Stimulated activated CD4-positive, alpha-beta T cell treated with anti-CD3 and anti-CD28 coated beads, TNF-alpha, amount 100 ng/mL, for 48 hours (primary cell): Measurements from ENCODE around the gene RMI2.
A peak's percentile ranks its signal among the peaks of the same experiment; 100 is the strongest.
"Not testable (repeated sequence)": the region's sequence is repeated elsewhere in the genome, so short reads cannot be mapped to it uniquely, and the experiment has no call there.

Experiments
- DNase-seq, 3 donors: peaks; one replicate each; pipeline ENCODE4 v3.0.0-alpha.2; 2020; ENCODE audit warnings: low read depth in 3 of 3

Gene RMI2

DNA sequence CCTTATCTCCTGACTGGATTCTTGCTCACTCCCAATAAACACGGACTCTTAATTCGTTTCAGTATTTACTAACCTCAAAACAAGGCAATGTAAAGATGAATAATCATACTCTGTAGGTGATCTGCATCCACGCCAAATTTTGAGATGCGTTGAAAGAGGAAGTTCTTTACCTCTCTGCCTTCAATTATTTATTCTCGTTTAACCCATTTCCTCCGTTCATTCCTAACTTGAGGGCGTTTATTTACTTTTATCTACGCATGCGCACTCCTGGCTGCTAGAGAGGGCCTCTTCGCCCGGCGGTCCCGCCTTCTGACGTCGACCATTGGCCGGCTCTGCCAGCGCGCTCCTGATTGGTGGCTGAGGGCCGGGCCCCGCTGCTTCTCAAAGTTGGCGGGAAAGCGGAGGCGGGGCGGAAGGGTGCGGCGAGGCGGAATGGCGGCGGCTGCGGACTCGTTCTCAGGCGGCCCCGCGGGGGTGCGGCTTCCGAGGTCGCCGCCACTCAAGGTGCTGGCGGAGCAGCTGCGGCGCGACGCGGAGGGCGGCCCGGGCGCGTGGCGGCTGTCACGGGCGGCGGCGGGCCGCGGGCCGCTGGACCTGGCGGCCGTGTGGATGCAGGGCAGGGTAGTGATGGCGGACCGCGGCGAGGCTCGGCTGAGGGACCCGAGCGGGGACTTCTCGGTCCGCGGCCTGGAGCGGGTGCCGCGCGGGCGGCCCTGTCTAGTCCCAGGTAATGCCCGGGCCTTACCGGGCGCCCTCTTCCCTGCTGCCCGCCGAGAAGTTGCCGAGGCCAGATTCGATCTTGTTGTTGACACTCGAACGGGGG is at the start of gene RMI2:
TSS of gene RMI2 (plus strand) at position 420 of the 823 bp plus-strand sequence. CDS start at position 433, 13 bp downstream.
- DNase-seq: peak; percentile 96 to 97 (median 97)

DNA sequence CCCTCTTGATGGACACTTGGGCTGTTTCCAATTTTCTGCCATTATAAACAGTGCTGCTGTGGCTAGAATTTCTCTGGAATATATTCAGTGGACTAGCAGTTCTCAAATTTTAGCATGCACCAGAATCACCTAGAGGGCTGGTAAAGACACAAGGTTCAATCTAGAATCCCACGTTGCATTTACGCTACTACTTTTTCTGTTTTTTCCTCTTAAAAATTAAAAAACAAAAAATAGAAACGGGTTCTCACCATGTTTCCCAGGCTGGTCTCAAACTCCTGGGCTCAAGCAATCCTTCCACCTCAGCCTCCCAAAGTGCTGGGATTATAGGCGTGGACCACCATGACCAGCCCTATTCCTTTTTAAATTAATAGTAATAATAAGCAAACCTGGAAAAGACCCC is 49.6 kb upstream of the RMI2 start:
- DNase-seq: no peak

DNA sequence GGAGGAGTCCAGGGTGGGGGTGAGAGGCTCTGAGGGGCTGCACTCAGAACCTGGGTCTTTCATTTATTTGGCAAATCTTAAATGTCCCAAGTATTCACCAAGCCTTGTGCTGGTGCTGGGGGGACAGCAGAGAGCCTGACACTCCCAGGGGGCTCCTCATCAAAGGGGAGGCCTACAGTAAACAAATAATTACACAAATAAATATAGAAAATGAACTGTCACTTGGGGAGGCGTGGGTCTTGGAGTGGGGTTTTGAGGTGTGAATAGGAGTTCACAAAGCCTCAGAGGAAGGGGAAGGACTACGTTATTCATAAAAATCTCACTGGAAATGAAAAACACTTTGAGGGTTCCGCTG is 48.9 kb upstream of the RMI2 start:
- no peak for DNase-seq

DNA sequence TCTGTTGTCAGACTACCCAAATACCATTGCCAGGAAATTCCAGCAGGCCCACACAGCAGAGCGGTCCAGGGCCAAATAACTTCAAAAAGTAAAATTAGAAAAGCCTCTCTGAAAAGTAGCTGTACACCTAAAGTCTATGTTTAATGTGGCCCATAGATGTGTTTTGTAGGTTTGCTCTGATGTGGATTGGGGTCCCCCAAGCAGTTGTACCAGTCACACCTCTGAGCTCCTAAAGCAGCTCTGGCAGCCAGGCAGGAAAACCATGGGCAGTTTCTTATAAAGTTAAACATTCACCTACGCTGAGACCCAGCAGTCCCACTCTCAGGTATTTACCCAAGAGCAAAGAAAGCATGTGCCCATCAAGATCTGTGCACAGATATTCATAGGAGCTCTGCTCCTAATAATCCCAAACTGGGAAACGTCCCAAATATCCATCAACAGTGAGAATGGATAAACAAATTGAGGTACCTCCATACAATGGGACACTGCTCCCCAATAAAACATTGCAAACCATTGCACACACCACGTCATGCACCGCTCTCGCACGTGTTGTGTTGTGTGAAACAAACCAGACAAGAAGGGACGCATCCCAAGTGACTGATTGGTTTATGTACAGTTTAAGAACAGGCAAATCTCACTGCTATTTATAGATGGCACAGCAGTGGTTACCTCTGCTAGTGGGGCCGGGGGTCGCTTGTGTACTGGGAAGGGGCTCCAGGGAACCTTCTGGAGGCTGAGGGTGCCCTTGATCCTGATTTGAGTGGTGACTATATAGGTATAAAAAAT is 48.4 kb upstream of the RMI2 start:
- DNase-seq: no peak

DNA sequence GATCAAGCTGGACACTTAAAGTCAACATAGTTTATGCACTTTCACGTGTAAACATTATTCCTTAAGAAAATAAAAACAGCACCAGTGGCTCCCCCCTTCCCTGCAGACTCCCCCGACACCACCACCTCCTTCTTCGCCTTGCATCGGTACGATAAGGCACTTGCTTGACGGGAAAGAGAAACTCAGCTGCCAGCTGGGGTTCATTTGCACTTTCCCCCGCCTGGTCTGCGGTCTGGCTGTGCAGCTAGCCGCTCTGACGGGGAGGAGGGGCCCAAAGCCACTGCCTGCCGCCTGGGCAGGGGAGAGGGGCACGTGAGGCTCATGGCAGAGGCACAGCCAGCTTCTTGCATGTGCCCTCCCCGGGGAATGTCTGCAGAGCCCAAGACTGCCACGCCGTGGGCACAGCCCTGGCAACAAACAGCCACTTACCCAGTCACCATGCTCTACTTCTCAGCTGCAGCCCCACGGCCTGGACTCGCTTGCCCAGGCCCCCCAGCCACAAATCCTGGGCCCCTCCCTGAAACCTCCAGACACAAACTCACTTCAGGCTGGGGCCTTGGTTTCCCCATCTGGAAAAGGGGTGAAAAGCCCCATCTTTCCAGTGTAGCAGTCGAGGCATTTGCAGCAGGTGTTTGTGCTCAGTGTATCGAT is 47.6 kb upstream of the RMI2 start:
- peak; percentile 30 to 55 (median 43) for DNase-seq

DNA sequence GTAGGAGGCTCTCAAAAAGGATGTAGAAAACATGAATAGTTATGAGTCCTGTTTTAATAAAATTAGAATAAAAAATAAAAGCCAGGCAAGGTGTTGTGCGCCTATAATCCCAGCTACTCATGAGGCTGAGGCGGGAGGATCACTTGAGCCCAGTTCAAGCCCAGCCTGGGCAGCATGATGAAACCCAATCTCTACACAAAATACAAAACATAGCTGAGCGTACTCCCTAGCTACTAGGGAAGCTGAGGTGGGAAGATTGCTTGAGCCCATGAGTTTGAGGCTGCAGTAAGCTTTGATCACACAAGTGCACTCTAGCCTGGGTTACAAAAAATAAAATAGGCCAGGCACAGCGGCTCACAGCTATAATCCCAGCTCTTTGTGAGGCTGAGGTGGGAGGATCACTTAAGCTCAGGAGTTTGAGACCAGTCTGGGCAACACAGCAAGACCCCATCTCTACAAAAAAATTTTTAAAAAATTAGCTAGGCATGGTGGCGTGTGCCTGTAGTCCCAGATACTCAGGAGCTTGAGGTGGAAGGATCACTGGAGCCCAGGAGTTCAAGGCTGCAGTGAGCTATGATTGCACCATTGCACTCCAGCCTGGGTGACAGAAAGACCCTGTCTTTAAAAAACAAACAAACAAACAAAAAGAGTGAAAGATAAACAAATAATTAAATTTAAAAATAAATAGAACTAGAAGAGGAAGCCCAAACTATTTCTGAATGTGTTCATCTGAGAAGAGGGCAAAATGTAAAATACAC is 46.9 kb upstream of the RMI2 start:
- no peak for DNase-seq

DNA sequence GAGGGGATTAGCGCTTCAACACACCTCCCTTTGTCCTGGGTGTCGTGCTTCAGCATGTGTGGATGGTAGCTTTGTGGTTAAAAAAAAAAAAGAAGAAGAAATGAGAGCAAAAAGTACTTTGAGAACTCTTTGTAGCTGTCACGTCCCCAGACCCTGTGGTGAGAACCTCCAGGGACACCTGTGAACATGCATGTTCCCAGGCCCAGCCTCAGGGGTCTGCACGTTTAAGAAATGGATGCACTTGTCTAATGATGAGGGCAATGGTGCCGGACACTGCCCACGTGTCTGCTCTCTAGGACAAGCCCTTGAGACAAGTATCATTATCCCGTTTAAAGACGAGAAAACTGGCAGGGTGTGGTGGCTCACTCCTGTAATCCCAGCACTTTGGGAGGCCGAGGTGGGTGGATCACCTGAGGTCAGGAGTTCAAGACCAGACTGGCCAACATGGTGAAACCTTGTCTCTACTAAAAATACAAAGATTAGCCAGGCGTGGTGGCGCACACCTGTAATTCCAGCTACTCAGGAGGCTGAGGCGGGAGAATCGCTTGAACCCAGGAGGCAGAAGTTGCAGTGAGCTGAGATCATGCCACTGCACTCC is 46.2 kb upstream of the RMI2 start:
- DNase-seq: not testable (repeated sequence)

DNA sequence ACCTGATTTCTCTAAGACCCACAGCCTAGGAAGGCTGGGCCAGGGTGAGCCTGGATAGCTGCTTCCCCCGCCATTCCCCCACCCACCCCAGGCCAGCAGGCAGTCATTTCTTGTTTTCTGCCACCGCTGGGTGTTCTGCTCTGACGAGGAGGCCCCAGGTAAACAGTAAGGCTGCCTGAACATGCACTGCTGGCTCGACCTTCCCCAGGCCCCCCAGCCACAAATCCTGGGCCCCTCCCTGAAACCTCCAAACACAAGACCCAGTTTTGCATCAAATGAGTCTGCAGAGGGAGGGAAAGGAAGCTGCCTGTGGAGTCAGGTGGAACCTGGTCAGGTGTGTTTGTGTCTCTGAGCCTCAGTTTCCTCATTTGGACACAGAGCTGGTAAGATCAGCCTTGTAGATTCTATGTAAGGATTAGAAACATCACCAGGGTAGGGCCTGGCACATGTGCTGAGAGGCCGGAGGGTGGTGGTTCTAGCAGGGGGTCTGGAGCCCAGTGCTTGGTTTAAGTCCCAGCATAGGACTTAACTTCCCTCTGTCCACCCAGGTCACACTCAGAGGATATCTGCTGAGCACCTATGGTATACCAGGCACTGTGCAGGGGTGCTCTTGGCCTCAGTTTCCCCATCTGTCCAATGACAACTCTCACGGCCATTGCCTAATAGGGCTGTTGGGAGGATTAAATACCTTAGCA is 45.2 kb upstream of the RMI2 start:
- DNase-seq: no peak

DNA sequence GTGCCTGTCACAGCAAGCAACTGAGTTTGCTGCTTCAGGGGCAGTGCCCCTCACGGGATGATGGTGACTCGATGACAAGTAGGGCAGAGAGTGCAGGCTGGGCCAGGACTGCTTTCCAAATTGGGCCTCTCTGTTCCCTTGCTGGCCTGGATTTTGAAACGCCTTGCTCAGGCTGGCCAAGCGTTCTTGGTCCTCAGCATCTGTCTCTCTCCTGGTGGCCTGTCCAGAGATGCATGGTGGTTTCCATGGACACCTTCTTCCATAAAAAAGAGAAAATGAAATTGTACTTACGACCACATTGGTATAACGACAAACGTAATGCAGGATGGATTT is 44.7 kb upstream of the RMI2 start:
- DNase-seq: no peak

DNA sequence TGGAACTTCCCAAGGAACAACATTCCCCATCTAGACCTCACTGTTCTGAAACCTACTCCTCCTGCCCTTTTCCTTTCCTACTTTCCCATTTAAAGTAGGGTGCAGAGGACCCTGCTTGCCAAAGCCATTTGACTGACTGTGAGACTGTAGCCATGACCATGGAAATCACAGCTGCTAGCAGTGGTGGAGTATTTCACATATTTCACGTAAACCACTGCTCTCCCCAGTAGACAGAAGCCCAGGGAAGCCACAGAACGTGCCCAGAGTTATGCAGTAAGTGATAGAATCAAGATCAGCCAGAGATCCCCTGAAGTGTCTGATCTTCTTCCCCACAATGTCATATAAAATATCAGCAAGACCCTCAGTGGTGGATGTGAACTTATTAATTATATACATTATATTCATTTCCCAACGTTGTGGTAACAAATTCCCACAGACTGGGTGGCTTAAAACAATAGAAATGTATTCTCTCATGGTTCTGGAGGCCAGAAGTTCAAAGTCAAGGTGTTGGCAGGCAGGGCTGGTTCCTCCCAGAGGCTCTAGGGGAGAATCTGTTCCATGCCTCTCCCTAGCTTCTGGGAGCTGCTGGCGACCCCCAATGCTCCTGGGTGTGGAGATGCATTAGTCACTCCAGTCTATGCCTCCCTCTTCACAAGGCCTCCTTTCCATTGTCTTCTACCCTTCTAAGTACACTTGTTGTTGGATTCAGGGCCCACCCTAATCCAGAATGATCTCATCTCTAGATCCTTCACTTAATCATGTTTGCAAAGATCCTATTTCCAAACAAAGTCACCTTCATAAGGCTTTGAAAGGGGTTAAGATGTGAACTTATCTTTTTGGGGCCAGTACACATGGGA is 43.4 kb upstream of the RMI2 start:
- no peak for DNase-seq

DNA sequence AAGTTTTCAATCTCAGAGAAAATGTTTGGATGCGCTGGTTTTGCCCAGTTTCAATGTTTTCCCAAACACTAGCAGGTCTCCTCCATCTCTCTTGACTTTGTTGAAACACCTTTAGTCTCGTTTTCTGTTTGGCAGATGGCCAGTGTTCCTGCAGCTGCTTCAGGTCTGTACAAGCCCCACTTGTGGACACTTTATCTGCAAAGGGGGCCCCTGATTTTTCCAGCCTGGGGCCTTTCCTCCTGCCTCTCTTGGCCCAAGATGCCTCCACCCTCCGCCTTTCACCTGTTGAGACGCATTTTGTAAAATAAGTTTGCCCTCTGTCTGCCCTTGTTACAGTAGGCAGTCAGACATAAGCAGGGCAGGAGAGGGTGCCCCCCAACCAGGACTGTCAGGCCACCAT is 42.3 kb upstream of the RMI2 start:
- DNase-seq: no peak

DNA sequence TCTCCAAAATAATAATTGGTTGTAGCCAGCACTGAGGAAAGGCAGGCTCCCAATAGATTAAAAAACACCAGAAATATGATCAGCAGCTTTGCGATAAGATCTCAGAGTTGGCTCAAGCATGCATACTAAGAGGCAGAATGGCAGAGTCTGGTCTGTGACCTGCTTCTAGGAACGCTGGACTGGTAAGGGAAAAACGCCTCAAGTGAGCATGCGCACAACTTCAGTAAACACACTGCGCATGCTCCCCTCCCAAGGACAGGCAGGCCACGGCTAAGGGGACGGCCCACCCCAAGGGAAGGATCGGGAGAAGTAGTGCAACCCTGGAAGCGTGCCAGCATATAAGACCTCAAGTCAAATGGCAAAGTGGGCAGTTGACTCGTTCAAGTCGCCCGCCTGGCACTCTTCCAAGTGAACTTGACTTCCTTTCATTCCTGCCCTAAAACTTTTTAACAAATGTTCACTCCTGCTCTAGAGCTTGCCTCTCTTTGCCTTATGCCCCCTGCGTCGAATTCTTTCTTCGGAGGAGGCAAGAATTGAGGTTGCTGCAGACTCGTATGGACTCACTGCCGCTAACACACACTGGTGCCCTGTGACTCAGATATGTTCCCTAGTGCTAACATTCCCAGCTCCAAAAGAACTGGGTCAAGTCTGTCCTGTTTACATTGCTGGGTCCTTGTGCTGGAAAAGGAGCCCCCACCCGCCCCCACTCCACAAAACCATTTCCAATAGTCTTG is 41.7 kb upstream of the RMI2 start:
- DNase-seq: no peak

DNA sequence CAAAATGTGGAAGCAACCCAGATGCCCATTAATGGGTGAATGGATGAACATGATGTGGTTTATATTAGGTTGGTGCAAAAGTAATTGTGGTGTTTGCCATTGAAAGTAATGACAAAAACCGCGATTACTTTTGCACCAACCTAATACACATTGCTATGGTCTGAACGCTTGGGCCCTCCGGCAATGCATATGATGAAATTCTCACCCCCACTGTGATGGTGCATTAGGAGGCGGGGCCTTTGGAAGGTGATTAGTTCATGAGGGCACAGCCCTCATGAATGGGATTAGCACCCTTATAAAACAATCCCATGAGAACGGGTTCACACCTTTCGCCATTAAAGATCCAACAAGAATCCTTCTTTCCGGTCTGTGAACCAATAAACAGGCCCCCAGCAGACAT is 38.9 kb upstream of the RMI2 start:
- DNase-seq: no peak

DNA sequence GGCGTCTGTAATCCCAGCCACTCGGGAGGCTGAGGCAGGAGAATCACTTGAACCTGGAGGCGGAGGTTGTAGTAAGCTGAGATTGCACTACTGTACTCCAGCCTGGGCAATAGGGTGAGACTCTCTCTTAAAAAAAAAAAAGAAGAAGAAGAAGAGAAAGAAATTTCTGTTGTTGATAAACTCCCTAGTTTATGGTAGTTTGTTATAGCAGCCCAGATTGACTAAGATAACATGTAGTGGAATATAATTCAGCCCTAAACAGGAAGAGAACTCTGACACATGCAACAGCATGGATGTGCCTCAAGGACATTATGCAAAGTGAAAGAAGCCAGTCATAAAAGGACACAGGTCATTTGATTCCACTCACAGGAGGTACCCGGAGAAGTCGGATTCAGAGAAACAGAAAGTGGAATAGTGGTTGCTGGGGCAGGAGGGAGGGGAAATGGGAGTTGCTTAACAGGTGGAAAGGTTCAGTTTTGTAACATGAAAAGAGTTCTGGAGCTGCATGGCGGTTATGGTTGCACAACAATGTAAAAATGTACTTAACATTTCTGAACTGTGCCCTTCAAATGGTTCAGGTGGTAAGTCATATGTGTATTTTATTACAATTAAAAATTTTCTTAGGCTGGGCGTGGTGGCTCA is 38.1 kb upstream of the RMI2 start:
- DNase-seq: no peak

DNA sequence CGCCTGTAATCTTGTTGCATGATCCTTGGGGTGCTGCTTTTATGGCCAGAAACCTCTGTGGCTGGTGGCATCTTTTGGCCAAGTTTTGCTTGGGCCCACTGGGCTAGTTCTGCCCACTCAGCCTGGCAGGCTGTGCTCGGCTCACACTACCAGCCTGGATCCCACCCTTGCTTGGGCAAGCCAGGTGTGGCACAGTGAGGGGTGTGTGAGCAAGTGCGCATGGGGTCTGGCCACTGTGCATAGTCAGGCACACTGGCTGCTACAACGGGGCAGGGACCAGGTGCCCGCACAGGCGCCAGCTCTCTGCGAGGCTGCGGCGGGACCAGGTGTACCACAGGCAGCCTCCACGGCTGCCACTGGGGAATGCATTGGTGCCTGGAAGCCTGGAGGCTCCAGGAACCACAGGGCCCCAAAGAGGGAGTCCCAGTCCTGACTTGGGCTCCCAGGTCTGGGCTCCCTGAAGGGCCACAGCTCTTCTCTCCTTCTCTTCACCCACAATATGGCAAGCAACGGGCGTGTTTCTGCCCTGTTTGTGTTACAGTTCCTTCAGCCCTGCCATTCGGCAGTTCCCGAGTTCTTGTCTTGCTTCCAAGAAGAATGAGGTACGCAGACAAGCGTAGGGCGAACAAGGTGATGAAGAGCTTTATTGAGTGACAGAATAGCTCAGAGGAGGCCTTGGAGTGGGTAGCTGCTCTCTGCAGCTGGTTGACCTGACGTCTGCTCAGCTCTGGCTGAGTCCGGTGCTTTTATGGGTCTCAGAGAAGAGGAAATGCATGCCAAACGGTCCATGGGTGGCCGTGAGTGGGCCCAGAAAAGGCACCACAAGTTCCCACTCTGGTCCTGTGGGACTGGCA is 37.4 kb upstream of the RMI2 start:
- no peak for DNase-seq

DNA sequence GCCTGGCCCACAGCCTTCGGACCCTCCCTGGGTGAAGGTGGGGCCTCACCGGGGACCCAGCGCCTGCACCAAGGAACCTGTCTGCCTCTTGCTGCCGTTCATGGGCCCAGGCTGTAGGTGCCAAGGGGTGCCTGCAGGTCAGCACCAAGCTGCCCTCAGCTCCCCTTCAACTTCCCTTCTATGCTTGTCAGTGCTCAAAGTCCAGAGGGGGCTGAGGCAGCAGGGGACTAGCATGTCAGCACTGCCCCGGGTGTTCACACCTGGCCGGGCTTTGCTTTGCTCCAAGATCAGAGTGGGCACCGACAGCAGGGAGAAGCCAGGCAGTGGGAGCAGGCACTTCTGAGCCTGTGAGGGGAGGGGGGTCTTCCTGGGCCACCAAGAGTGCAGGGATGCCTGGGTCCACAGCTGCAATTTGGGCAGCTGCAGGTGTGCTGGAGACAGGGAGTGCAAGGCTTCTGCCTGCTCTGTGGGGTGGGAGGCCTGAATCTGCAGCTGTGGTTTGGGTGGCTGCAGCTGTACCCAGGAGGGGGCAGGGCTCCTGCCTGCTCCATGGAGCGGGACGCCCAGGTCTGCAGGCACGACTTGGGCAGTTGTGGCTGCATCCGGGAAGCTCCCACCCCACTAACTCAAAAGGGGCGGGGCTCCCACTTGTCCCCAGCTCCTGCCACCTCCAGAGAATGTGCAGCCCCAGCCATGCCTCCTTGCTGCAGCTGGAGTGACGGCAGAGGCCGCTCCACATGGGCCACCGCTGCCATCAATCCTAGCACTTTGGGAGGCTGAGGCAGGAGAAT is 36.6 kb upstream of the RMI2 start:
- DNase-seq: no peak
